ENCODE results near the gene MAGI1.

MAGI1 gene

GRCh38 chr3:65952842-65953241 is 85.9 kb downstream of the MAGI1 start:
- TF ChIP-seq CTCF (IDR thresholded peaks at IDR 0.05; ENCODE audit: insufficient read depth, low read depth, low read length, missing control alignments) = no peak
- no peak overlapping the region for H3K4me3 ChIP-seq (ENCODE audit: low read length)
- DNase-seq (ENCODE audit: low read depth) = no peak

GRCh38 chr3:65951836-65952505 is 86.7 kb downstream of the MAGI1 start:
- TF ChIP-seq CTCF (IDR thresholded peaks at IDR 0.05; ENCODE audit: insufficient read depth, low read depth, low read length, missing control alignments) = no peak
- H3K4me3 ChIP-seq (ENCODE audit: low read length) = no peak overlapping the region
- DNase-seq (ENCODE audit: low read depth) = peak; percentile 10

GRCh38 chr3:65950340-65951326 is 88.1 kb downstream of the MAGI1 start:
- no peak for DNase-seq (ENCODE audit: low read depth)
- TF ChIP-seq CTCF (IDR thresholded peaks at IDR 0.05; ENCODE audit: insufficient read depth, low read depth, low read length, missing control alignments) = no peak
- no peak overlapping the region for H3K4me3 ChIP-seq (ENCODE audit: low read length)

GRCh38 chr3:65948841-65949573 is 89.7 kb downstream of the MAGI1 start:
- no peak for TF ChIP-seq CTCF (IDR thresholded peaks at IDR 0.05; ENCODE audit: insufficient read depth, low read depth, low read length, missing control alignments)
- no peak overlapping the region for H3K4me3 ChIP-seq (ENCODE audit: low read length)
- no peak for DNase-seq (ENCODE audit: low read depth)

- peak; percentile 77 for DNase-seq (ENCODE audit: low read depth)
- H3K4me3 ChIP-seq (ENCODE audit: low read length) = no peak overlapping the region
- TF ChIP-seq CTCF (IDR thresholded peaks at IDR 0.05; ENCODE audit: insufficient read depth, low read depth, low read length, missing control alignments) = no peak
Measured at GRCh38 chr3:65946438-65946837, 92.3 kb downstream of the MAGI1 start.

- TF ChIP-seq CTCF (IDR thresholded peaks at IDR 0.05; ENCODE audit: insufficient read depth, low read depth, low read length, missing control alignments) = no peak
- no peak overlapping the region for H3K4me3 ChIP-seq (ENCODE audit: low read length)
Measured at GRCh38 chr3:65945953-65946352, 92.8 kb downstream of the MAGI1 start.

More at GRCh38 chr3:65945953-65946352, 92.8 kb downstream of the MAGI1 start:
- DNase-seq (ENCODE audit: low read depth) = no peak

Measured in epithelial cell of esophagus (primary cell).